Stimulated activated CD4-positive, alpha-beta T cell treated with anti-CD3 and anti-CD28 coated beads, Interleukin-4, amount 100 ng/mL, for 1 hour (primary cell): ENCODE measurements around the gene APBA1.
"Not testable (repeated sequence)": the region's sequence is repeated elsewhere in the genome, so short reads cannot be mapped to it uniquely, and the experiment has no call there.

Experiments
- DNase-seq: peaks from one replicate; pipeline ENCODE4 v3.0.0-alpha.2; 2020

The APBA1 gene

DNA sequence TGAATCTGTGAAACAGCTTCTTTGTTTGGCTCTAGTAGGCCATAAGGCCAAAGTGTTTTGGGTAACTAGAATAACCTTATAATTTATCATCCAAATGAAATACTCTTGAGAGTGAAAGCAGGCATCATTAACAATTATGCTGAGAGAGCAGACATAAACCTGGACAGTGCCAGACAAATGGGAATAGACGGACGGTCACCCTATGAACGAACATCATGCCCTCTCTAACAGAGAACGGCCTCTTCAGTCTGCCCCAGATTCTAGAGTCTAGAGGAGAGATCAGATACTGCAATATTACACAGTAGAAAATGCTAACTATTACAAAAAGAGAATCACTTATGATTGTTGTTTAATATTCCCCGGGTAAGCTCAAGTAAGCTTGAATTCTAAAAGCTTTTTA lies 68.5 kb downstream of the APBA1 start:
- DNase-seq: no peak

DNA sequence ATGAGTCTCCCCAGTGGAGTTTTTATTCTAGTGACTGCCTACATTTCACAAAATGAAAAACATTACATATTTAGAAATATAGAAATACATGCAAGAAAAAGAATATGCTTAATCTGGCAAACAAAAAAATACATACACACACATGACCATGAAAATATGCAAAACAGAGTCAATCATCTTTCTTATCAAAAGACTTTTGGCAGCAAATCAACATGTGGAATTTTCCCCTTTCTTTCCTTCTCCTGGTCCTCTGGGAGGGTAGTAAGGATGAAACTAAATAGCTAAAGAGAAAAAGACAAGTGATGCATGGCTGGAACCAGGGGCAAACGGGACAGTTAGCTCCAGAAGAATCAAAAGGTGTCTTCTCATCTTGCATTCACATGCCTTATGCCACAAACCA lies 69.4 kb downstream of the APBA1 start:
- no peak for DNase-seq

DNA sequence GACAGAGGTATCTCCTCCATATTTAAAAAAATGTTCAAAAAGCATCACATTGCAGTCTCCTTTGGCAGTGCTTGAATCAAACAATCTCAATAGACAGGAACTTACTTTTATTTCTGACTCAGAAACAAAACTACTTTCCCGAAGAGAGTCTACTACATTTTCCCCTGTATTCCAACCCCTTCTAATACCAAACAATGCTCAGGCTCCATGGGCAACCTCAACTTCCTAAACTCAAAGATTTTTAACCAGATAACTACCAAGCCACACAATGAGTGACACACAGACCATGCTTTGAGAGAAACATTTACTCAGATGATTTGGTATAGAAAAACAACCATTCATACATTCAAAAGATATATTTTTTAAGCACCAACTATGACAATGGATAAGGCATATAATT lies 70.5 kb downstream of the APBA1 start:
- no peak for DNase-seq

DNA sequence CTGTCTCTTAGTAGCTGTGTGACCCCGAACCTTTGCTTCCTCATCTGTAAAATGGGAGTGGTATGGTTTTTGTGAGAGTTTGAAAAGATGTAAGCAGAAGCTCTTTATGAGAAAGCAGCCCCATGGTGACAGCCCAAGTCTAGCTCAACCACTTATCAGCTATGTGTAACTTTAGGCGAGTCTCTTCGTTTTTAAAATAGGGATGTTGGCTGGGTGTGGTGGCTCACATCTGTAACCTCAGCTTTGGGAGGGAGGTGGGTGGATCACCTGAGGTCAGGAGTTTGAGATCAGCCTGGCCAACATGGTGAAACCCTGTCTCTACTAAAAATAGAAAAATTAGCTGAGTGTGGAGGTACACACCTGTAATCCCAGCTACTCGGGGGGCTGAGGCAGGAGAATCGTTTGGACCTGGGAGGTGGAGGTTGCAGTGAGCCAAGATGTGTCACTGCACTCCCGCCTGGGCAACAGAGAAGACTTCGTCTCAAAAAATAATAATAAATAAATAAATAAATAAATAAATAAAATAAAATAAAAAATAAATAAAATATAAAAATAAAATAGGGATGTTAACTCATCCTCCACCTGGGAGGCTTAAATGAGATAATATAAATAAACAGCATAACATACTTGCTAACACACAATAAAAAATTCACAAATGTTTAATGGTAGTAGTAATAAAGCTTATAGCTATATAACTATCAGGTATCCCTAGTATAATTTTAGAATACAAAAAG lies 71.7 kb downstream of the APBA1 start:
- DNase-seq: no peak

DNA sequence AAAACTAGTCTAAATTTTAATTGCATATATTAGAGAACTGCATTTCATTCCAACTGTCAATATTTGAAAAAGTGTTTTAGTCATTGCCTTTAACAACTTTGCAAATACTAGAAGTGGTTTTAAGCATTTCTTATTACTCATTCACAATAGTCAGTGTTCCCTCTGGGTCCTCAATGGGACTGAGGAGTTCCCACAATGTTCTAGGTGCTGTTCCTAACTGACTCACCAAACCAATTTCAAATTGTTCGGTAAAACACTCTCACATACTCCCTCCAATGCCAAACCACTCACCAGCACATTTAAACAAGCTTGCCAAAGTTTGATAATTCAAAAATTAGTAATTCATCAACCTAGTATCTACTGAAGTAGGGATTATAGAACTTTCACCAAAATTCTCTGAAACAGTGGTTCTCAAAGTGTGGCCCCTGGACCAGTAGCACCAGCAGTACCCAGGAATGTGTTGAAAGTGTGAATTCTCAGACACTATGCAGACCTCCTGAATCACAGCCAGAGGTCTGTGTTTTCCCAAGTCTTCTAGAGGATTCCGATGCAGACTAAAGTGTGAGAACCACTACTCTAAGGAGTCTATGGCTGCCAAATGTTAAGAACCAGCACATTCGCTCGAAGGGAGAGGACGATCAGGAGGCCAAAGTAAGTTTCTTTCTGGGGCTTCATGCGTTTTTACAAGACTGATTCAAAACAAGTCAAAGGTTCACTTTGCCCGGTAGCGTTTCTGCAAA lies 72.8 kb downstream of the APBA1 start:
- DNase-seq: no peak

DNA sequence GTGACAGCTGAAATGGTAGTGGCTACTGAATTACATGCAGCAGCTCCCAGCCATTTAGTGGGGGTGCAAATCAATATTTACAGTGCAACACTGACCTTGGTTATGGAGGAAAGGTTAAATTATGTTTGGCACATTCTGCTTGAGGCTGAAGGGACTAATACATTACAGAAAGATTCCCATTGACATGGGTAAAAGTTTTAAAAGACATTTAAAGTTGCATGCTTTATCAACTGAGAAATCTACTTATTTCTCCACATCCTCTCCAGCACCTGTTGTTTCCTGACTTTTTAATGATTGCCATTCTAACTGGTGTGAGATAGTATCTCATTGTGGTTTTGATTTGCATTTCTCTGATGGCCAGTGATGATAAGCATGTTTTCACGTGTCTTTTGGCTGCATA lies 75.3 kb downstream of the APBA1 start:
- not testable (repeated sequence) for DNase-seq

DNA sequence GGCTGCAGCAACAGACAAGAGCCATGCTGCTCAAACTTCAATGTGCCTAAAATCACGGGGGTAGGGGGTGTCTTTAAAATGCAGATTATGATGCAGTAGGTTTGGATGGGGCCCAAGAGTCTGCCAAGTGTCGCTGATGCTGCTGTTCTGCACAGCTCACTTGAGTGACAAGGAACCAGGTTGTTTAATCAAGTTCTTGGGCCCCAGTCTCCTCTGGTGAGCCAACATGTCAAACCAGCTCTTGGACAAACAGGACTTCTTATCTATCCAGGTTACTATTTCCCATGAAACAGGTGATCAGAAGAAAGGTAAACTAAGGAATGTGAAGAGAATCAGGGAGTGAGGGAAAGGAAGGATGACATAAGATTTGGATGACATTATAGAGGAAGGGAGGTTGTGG lies 78.0 kb downstream of the APBA1 start:
- DNase-seq: no peak

DNA sequence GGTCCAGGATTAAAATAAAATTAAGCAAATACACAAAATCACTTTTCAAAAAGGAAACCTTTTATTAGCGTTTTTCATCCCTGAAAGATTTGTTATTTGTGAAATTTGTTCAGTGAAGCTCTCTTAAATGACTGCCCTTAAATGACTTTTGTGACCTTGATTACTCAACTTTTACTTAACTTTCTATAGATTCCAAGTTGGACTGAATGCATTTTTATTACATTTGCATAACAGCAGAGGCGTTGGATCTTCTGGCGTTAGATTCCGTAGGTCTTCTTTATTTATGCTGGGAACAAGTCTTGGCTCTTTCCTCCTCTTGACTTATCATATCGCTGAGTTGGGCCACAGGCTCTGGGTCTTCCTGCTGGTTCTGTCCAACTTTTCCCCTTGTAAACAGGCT lies 78.4 kb downstream of the APBA1 start:
- no peak for DNase-seq

DNA sequence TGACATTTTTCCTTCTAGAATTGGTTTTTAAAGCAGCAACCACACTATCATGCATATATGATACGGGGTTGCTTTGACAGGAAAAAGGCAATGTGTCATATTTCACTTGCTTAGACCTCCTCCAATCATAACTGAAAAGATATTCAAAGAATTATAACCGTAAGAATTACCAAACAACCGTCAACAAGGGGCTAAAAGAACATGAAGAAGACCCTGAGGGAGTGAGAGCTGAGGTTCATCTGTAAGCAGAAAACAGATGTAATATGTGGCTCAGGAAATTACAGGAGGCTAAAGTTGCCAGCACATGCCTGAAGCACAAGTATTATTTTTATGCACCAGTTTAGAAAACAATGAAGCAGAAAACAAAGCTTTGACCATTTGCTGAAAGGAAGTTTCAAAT lies 78.9 kb downstream of the APBA1 start:
- DNase-seq: no peak

DNA sequence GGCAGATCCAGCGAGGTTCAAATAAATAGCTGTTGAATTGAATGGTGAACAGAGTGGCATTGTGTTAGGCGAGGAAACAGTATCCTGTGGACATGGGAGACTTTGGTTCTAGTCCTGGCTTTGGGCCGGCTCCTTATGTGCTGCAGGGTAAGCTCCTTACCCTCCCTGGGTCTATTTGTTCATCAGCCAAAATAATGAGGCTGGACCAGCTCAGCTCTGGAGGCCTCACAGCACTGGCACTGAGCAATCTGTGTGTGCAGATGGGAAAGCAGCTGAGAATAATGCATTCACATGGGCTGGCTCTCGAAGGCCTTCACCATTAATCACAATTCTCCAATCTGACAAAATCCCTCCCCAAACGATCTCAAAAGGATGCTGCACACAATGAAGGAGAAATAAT lies 81.9 kb downstream of the APBA1 start:
- DNase-seq: no peak

DNA sequence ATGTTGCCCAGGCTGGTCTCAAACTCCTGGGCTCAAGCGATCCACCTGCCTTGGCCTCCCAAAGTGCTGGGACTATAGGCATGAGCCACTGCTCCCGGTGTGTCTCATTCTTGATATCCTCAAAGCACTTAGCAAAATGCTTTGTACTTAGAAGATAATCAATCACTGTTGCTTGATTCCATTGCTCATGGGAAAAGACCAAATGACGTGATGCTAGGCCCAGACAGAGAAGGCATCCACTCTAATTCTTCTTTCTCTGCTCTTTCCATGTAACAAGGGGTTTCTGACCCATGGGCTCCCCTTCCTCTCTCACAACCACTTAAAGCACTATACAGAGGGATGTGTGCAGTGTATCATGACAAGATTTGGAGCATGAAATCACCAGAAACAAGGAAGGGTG lies 83.0 kb downstream of the APBA1 start:
- no peak for DNase-seq

DNA sequence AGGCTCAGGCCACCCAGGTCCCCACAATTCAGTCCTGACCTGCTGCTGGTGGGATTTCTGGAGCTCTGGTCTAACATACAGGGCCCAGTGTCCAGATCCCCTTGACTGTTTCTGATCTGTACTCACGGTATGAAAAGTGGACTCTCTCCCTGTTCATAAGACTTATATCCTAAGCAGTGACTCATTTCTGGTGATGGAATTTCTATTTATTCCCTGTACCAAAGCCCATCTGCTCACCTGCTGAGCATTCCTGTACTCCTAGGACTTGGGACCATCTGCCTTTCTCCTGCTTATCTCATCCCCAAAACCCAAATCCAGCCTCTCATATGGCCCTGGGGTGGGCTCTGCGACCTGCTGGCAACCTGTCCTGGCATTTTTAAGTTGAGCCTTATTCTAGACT lies 86.6 kb downstream of the APBA1 start:
- DNase-seq: no peak

DNA sequence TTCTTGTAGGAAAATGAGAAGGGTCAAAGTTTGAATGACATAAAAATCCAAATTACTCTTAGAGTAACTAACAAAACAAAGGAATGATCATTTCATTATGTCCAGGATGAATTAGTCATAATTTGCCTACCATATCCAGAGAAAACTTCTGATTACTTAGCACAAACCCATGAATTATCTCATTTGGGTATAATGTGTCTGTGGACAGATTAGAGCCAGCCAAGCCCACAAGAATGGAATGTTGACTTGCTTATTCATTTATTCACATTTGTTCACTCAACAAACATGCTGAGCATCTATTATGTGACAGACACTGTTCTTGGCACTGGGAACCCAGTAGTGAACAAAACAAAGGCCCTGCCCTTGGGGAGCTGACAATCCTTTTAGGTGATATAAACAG lies 87.4 kb downstream of the APBA1 start:
- DNase-seq: no peak

DNA sequence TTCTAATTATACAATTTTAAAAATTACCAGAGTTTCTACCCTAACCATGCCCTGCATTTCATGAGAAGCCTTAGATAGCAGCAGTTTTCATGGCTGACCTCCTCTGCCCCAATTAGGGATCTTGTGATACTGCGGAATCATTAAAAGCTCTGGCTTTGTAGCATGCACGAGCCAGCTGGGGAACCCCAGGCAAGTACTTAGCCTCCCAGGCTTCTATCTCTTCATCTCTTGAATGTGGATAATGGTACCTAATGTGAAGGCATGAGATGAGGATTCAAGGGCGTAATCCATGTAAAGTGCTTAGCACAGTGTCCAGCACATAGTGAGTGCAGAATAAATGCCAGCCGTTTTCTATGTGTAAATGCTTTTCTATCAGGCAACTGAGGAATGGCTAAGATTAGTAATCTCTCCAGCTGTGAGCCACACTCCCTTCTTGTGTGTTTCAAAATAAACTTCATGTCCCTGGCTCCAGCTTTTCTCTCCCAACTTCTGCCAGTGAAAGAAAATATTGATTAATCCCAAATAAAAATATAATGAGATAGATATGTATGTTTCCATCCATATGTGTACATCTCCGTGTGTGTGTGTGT lies 88.4 kb downstream of the APBA1 start:
- DNase-seq: no peak

DNA sequence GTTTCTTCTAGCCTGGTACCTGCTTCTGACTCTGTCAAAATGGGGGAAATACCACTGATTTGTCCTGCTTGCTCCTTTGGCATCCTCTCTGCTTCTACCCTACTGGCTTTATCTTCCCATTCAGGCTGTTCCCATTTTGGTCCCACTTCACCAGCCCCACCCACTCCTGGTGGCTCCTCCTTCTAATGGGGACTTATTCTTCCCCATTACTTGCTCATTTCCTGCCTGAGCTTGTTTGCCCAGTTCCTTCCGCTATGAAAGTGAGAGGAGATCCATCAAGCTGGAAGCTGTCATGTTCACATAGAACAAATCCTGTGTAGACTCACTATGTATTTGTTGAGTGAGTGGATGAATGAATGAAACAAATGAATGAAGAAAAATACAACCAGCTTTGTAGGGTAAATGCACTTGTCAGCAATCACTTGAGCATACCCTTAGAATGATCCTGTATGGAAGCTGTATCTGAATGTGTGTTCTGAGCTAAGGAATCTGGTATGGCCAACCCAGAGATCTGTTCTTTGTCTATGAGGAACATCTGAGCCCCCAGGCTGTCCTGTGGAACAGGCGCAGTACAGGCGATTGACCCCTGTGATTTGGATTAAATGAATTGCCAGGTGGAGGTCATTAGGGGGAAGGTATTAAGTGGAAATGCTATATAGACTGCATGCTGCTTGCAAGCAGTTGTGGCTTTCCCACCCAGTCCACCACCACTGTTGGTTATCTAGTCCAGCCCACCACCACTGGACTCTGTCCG lies 89.5 kb downstream of the APBA1 start:
- no peak for DNase-seq

DNA sequence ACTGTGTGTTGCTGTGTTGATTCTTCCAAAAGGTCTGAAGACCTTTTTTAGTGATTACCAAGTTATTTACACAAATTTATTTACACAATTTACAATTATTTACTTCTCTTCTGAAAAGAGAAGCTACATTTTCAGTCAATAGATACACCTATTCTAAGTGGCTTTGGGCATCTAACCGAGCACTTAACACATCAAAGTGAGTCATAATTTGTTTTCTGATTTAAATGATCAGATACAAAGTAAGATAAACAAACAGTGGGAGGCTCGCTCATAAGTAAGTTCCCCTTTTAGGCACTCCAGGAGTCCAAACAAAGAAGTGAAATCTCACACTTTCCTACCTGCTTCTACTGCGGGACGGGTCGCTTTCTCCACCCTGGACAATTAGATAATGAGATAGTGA lies 90.2 kb downstream of the APBA1 start:
- DNase-seq: no peak

DNA sequence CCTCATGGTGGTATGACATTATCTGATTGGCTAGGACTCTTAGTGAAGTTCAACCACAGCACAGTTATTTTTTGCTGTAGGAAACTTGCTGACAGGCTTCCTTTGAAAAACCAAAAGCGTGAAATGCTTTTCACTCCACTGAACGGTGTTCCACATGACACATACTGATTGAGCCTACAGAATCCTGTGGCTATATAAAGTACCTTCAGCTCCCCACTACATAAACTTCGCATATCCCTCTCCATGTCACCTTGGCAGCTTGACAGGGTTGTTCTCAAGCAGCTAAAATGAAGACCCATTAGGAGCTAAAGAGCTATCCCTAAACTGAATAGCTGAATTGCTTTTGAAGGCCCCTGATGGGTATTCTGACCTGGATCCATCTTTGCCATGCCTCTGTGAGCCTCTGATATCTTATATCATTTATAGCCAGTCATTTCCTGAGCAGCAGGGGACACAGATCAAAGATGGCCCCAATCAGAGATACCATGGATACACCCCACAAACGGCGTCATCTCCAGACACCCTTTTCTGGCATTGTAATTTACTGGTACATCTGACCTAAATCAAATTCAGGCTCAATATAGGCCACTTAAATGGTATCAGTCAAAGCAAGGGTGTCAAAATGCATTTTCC lies 91.5 kb downstream of the APBA1 start:
- no peak for DNase-seq

DNA sequence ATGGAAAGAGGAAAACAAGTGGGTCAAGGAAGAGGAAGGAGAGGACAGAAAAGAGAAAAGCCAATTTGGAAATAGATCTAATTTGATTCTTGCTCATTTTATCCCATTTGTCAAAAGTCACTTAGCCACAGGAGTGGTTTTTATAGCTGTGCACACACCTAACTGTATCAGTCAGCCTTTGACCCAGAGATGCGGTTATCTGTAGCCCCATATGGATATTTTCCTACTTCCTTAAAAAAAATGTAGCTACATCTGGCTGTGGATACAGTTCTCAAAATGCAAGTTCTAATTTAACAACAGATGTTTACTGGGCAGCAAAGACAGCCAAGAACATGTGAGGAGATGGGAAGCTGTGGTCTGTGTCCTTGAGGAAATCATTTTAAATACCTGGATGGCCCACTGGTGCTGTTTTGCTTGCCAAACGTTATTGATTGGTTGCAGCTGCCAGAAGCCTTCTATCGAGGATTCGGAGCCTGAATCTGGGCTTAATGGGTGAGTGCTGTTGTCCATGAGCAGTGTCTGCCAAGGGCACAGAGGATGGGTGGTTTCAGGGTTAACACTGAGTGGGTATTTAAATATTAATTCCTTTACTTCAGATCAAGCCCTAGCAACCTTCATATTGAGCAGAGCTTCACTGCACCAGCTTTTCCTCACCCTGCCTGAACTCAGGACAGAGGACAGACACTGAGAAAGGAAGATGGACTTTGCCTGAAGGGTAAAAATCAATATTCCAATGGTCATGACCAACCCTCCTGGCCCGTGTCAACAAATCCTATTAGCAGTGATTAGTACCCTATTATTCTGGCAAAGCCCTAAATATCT lies 92.2 kb downstream of the APBA1 start:
- DNase-seq: no peak

DNA sequence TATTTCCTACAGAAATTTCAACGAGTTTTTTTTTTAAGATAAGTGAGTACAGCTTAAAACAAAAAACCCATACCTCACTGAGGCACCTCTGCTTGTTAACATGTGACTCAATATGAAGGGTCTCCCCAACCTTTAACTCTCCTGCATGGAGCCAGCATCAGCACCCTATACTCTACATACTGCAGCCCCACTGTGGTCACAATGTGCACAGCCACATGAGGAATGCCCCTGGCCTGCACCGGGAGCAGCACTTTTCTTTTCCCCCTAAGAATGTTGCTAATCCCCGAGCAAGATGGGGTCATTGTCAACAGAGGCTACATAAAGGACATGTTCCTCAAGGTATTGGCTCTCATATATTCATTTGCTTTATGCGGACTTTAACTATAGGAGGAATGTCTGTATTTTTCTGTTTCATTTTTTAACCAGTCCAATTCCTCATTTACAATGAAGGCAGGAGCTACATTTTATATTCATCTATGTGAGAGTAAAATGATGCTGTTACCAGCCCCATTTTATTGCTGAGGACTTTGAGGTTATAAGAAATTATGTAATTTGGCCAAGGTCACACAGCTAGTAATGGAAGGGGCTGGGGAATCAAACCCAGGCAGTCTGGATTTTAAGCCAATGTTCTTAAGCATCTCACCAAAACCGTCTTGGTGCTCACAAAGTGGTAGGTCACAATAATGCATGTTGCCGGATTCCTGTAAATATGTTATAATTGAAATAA lies 93.0 kb downstream of the APBA1 start:
- DNase-seq: no peak

DNA sequence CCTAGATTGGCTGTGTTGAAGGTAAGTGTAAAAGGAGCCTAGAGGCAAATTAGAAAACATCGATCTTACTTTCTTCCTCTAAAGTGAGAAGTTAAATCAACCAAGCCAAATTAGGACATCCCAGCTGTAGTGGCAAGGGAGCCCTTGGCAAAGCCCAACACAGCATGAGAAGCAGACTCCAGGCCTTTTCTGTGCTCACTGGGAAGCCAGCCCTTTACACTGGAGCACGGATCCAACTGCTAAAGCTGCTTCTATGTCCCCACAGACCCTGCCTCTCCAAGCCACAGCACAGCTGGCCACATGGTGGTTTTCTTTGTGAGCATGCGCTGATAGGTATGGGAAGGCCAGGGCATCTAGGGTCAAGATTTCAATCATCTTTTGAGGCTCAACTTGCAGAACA lies 94.1 kb downstream of the APBA1 start:
- no peak for DNase-seq

DNA sequence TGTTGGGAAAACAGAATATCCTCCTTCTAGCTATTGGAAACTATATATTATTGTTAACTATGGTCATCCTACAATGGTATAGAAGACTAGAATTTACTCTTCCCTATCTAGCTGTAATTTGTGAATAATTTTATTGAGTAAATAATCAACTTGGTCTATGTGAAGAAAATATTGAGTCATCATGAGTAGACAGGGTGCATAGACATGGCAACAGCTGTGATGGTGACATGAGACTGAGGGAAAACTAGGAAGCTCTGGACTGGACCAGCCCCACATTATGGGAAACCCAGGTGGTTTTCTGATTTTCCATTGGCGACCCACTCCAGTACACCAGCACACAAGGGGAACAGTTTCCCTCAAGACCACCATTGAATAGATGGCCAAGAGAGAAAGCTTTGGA lies 95.0 kb downstream of the APBA1 start:
- no peak for DNase-seq

DNA sequence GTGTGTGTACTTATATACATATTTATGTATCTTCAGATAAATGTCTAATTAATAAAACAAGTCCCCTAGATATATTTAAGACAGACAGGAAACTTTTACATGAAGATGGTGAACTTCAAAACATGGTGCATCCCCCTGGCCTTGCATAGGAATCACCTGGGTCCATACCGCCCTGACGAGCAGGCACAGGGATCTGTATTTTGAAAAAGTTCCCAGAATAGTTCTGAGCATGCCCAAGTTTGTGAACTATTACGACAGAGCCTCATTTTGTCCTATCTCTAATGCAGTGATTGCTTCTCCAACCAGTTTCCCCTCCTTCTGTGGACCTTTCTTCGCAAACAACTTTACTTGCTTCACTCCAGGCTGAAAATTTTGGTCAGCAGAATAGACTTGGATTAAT lies 98.1 kb downstream of the APBA1 start:
- no peak for DNase-seq
